Mucosa of rectum (tissue), 2 donors: ENCODE measurements around the gene SYNM.
"Not testable (repeated sequence)": the region's sequence is repeated elsewhere in the genome, so short reads cannot be mapped to it uniquely, and the experiment has no call there.

Experiments
- H3K27ac ChIP-seq, 2 donors: one replicate each; pipeline ENCODE4 v1.7.0; 2013; ENCODE audit warnings: inconsistent platforms in 2 of 2, low read depth in 2 of 2, low read length in 2 of 2
- H3K27me3 ChIP-seq, 2 donors: one replicate each; pipeline ENCODE4 v1.7.0; 2013; ENCODE audit warnings: low read length in 2 of 2; ENCODE audit not compliant: control insufficient read depth in 2 of 2, insufficient read depth in 2 of 2
- H3K36me3 ChIP-seq, 2 donors: one replicate each; pipeline ENCODE4 v1.7.0; 2013; ENCODE audit warnings: low read length in 2 of 2; ENCODE audit not compliant: control insufficient read depth in 2 of 2, insufficient read depth in 2 of 2
- H3K4me1 ChIP-seq, 2 donors: one replicate each; pipeline ENCODE4 v1.7.0; 2013; ENCODE audit warnings: low read length in 2 of 2, mild to moderate bottlenecking in 1 of 2; ENCODE audit not compliant: control insufficient read depth in 2 of 2, insufficient read depth in 2 of 2
- H3K4me3 ChIP-seq, 2 donors: one replicate each; pipeline ENCODE4 v1.7.0; 2013; ENCODE audit warnings: low read length in 2 of 2
- H3K9ac ChIP-seq, 2 donors: one replicate each; pipeline ENCODE4 v1.7.0; 2013; ENCODE audit warnings: low read length in 2 of 2, low read depth in 1 of 2, mild to moderate bottlenecking in 1 of 2
- H3K9me3 ChIP-seq, 2 donors: one replicate each; pipeline ENCODE4 v1.7.0; 2013; ENCODE audit warnings: low read length in 2 of 2; ENCODE audit not compliant: control insufficient read depth in 2 of 2
- donor health status: healthy.
- donor health status: Normal muscosa, but diverticular disease.

The SYNM gene

DNA sequence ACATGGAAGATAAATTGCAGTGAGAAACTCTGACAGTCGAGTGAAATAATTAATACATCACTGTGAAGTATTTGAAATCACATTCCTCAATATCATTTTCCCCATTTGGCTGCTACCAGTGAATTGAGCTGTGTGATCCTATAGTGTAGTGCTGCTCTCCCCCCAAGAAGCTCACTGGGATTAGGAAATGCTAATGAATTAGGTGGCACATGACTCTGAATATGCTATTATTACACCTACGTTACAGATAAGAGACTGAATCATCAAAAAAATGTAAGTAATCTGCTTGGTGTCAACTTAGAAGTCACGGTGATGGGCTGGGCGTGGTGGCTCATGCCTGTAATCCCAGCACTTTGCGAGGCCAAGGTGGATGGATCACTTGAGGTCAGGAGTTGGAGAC lies 34.7 kb upstream of the SYNM start:
- H3K4me3 ChIP-seq = no peak overlapping the region
- H3K27me3 ChIP-seq = no peaks in the 10 kb centered on the region
- no peaks in the 10 kb centered on the region for H3K36me3 ChIP-seq

DNA sequence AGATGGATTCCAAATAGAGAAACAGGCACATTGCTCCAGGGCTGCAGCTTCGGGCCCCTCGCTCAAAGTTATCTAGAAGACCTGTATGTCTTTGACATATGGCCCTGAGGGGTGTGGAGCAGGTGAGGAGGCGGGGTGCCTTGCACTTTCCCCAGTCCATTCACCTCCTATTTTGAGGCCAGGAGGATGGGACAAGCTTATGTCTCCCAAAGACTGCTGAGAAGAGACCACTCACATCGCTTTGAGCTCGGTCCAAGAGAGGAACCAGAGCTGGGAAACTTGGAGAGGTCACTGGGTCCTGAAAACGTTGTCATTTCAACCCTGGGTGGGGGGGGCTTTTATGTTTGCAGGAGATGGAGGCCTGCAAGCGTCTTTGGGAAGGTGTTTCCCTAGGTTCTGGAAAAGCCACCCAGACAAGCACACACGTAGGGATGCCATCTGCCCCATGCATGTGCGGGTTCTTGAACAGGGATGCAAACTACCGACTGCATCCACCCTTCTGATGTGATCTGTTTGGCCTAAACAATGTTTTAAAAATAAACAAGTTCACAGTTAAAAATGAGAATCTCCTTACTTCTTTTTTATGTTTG lies 33.7 kb upstream of the SYNM start:
- Histone ChIP-seq H3K9ac (no peak overlapping the region), H3K9me3 (no peaks in the 10 kb centered on the region), H3K27me3 (no peaks in the 10 kb centered on the region), H3K4me3 (no peak overlapping the region), H3K27ac (no peak overlapping the region), H3K4me1 (no peaks in the 10 kb centered on the region), H3K36me3 (no peaks in the 10 kb centered on the region)

More for the DNA sequence above, 34.7 kb upstream of the SYNM start:
- Histone ChIP-seq H3K27ac (no peak overlapping the region), H3K9ac (no peak overlapping the region), H3K9me3 (no peaks in the 10 kb centered on the region), H3K4me1 (no peaks in the 10 kb centered on the region)

DNA sequence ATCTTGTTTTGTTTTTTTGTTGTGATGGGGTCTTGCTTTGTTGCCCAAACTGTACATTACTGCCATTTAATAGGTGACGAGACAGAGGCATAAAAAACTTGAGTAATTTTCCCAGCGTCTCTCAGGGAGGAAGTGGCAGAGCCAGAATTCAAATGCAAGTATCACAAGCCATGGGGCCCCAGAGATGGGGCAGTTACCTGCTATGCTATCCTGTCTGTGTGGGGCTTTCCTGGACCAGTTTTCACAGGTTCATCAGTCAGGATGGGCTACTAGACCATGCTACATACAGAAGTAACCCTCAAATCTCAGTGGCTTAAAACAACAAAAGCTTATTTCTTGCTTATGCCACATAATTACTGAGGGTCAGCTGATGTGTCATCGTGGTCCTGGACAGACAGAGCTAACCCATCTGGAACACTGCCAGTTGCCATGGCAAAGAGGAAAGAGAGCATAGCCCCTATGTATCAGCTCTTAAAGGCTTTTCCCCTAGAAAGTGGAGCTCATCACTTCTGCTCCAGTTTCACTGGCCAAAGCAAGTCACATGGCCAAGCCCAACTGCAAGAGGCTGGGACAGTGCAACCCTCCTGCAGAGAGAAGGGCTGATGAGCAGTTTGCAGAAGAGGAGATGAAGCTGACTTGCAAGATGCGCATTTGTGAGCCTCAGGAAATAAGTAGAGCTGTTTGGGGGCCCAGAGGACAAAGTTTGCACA lies 31.7 kb upstream of the SYNM start:
- no peaks in the 10 kb centered on the region for H3K36me3 ChIP-seq
- H3K9me3 ChIP-seq = no peaks in the 10 kb centered on the region
- H3K4me3 ChIP-seq = no peak overlapping the region
- no peak overlapping the region for H3K27ac ChIP-seq
- no peak overlapping the region for H3K9ac ChIP-seq
- no peaks in the 10 kb centered on the region for H3K27me3 ChIP-seq
- no peaks in the 10 kb centered on the region for H3K4me1 ChIP-seq

DNA sequence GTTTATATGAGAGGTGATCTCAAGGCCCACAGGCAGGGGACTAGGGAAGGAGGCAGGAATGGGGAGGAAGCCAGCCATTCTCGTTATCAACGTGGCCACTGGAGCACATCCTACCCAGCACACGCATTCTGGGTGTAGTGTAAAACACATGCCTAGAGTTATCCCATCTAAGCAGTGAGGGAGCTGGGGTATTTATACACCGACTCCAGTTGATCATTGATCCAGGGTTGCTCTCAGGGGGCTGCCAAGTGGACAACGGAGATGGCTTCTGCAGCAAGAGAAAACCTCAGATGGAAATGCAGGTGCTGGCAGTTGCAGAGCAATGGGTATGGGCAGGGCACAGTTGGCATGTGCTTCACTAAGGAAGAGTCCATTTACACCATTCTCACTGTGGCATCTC lies 30.4 kb upstream of the SYNM start:
- Histone ChIP-seq H3K27me3 (no peaks in the 10 kb centered on the region), H3K36me3 (no peaks in the 10 kb centered on the region), H3K27ac (no peak overlapping the region), H3K4me1 (no peaks in the 10 kb centered on the region), H3K9ac (no peak overlapping the region), H3K4me3 (no peak overlapping the region), H3K9me3 (no peaks in the 10 kb centered on the region)

DNA sequence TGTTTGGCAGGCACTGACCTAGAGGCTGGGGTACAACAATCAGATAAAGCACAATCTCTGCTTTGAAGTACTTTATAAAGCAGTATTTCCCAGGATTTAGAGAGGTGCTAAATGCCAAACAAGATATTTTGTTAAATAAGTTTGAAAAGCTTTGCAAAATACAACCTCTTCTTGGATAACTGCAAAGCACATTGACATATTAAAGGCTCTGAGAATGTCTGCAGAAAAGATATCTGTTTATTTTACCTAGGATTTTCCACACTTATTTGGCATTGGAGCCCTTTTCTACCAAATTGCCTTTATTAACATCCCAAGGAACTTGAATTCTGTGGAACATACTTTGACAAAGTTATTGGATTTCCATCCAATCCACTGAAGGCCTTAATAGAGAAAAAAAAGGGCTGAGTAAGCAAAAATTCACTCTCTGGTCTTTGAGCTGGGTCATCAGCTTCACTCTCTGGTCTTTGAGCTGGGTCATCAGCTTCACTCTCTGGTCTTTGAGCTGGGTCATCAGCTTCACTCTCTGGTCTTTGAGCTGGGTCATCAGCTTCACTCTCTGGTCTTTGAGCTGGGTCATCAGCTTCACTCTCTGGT lies 29.7 kb upstream of the SYNM start:
- not testable (repeated sequence) for H3K27me3 ChIP-seq, H3K9me3 ChIP-seq, H3K4me1 ChIP-seq, H3K9ac ChIP-seq, H3K4me3 ChIP-seq, H3K36me3 ChIP-seq, H3K27ac ChIP-seq

DNA sequence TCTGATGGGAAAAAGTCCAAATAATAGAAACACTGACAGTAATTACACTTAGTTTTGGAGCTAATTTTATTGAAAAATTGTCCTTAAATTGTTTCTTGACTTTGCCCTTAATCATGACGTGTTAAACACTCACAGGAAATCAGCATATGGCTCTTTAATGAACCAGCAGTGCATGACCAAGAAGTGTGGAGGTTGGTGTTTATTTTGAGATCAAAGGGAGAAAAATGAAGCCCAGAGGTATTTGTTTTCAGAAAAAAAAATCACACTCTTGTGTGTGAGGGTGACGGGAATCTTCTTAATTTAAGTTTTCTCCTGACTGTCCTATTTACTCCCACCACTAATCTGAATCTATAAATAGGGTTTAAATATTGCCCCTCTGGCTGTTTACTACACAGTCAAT lies 28.8 kb upstream of the SYNM start:
- Histone ChIP-seq H3K36me3 (no peaks in the 10 kb centered on the region), H3K9me3 (no peaks in the 10 kb centered on the region), H3K27ac (no peak overlapping the region), H3K4me1 (no peaks in the 10 kb centered on the region), H3K9ac (no peak overlapping the region), H3K27me3 (peaks cover 0 to 2% of the 10 kb centered on the region in 2 donors), H3K4me3 (peak overlapping the region in 1 of 2 donors; percentile 62)

DNA sequence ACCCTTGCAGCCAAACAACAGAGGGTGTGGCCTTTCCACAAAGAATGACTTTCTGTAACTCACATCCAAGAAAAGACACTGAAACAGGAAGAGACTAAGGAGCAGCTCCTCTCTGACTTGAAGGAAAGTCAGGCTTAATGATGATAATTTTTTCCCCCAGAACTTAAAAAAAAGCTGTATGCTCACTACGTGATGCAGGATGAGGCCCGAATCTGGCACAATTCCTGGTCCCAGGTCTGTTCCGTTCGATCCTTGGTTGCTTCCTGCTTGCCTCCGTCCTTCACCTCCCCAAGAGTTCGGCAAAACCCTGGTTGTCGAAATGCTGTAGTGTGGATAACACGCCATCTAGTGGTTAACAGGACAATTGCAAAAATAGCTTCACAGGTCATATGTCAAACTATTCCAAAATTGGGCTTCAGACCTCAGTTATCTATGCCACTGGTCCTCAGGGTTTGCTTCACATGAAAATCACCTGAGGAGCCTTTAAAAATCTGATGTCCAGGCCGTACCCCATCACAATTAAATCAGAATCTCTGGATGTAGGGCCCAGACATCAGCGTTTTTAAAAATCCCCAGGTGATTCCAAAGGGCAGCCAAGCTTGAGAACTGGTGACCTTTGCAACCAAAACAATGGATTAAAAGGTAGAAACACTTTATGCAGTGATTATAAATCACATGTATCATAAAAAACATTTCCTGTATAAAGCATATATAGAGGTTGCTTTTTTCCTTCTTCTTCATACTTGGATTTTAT lies 28.1 kb upstream of the SYNM start:
- H3K4me3 ChIP-seq = peak overlapping the region; percentile 62 to 76
- no peaks in the 10 kb centered on the region for H3K9me3 ChIP-seq
- no peaks in the 10 kb centered on the region for H3K36me3 ChIP-seq
- peak overlapping the region; percentile 56 to 58 for H3K9ac ChIP-seq
- H3K4me1 ChIP-seq = no peaks in the 10 kb centered on the region
- H3K27ac ChIP-seq = no peak overlapping the region
- peaks cover 0 to 3% of the 10 kb centered on the region in 2 donors for H3K27me3 ChIP-seq

DNA sequence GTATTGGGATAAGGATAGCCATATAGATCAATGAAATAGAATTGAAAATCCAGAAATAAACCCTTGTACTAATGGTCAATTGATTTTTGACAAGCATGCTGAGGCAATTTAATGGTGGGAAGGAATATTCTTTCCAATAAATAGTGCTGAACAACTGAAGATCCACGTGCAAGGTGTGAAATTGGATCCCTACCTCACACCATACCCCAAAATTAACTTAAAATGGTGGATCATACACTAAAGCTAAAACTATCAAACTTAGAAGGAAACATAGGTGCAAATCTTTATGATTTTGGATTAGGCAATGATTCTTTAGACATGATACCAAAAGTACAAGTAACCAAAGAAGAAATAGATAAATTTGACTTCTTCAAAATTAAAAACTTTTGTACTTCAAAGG lies 22.1 kb upstream of the SYNM start:
- Histone ChIP-seq H3K4me1 (no peaks in the 10 kb centered on the region), H3K9ac (no peak overlapping the region), H3K4me3 (no peak overlapping the region), H3K36me3 (no peaks in the 10 kb centered on the region), H3K27me3 (peaks cover 0 to 3% of the 10 kb centered on the region in 2 donors), H3K27ac (no peak overlapping the region), H3K9me3 (no peaks in the 10 kb centered on the region)

DNA sequence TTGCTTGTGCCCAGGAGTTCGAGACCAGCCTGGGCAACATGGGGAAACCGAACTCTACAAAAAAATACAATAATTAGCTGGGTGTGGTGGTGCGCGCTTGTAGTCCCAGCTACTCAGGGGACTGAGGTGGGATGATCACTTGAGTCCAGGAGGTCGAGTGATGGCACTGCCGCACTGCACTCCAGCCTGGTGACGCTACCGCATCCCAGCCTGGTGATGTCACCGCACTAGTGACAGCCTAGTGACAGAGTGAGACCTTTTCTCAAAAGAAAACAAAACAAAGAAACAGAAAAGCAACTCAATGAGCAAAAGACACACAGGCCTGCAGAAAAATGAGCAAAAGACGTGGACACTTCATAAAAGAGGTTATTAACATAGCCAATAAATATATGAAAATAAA lies 19.9 kb upstream of the SYNM start:
- Histone ChIP-seq H3K27ac (no peak overlapping the region), H3K27me3 (peaks cover 0 to 3% of the 10 kb centered on the region in 2 donors), H3K9ac (no peak overlapping the region), H3K9me3 (no peaks in the 10 kb centered on the region), H3K4me1 (no peaks in the 10 kb centered on the region), H3K4me3 (no peak overlapping the region), H3K36me3 (no peaks in the 10 kb centered on the region)
